ENCODE results near the gene GTF3A. TPM values are rescaled to one million over a fixed set of nuclear protein-coding genes. Genes with fewer than 3 reads are reported as not detected.
A peak's percentile ranks its signal among the peaks of the same experiment; 100 is the strongest.

GTF3A gene
- total RNA-seq, 1 experiment from 2014 or later: 304 TPM

GRCh38 chr13:27432180-27432579 lies 7.8 kb downstream of the GTF3A start:
- no peak for DNase-seq (ENCODE audit: low read depth, low spot score)
- in situ Hi-C loops (cut with HindIII; ENCODE audit: low pct_unique_long_range_greater_than_20kb, low sequenced_read_pairs): no loop called here

- in situ Hi-C loops (cut with HindIII; ENCODE audit: low pct_unique_long_range_greater_than_20kb, low sequenced_read_pairs): no loop called here
- no peak for DNase-seq (ENCODE audit: low read depth, low spot score)
Measured at GRCh38 chr13:27432611-27433210, 8.3 kb downstream of the GTF3A start.

- DNase-seq (ENCODE audit: low read depth, low spot score): no peak
- in situ Hi-C loops (cut with HindIII; ENCODE audit: low pct_unique_long_range_greater_than_20kb, low sequenced_read_pairs): no loop called here
Measured at GRCh38 chr13:27437126-27437525, 12.7 kb downstream of the GTF3A start.

GRCh38 chr13:27440408-27440807 lies 16.0 kb downstream of the GTF3A start:
- in situ Hi-C loops (cut with HindIII; ENCODE audit: low pct_unique_long_range_greater_than_20kb, low sequenced_read_pairs): no loop called here

GRCh38 chr13:27442071-27442647 lies 17.7 kb downstream of the GTF3A start:
- no peak for DNase-seq (ENCODE audit: low read depth, low spot score)
- in situ Hi-C loops (cut with HindIII; ENCODE audit: low pct_unique_long_range_greater_than_20kb, low sequenced_read_pairs): no loop called here

More at GRCh38 chr13:27440408-27440807, 16.0 kb downstream of the GTF3A start:
- DNase-seq (ENCODE audit: low read depth, low spot score): no peak

- no peak for DNase-seq (ENCODE audit: low read depth, low spot score)
- in situ Hi-C loops (cut with HindIII; ENCODE audit: low pct_unique_long_range_greater_than_20kb, low sequenced_read_pairs): no loop called here
Measured at GRCh38 chr13:27442797-27443196, 18.4 kb downstream of the GTF3A start.

- in situ Hi-C loops (cut with HindIII; ENCODE audit: low pct_unique_long_range_greater_than_20kb, low sequenced_read_pairs): no loop called here
- DNase-seq (ENCODE audit: low read depth, low spot score): no peak
Measured at GRCh38 chr13:27446986-27447583, 22.7 kb downstream of the GTF3A start.

- DNase-seq (ENCODE audit: low read depth, low spot score): no peak
Measured at GRCh38 chr13:27448308-27448707, 23.9 kb downstream of the GTF3A start.

GRCh38 chr13:27449081-27449603 lies 24.7 kb downstream of the GTF3A start:
- in situ Hi-C loops (cut with HindIII; ENCODE audit: low pct_unique_long_range_greater_than_20kb, low sequenced_read_pairs): no loop called here
- no peak for DNase-seq (ENCODE audit: low read depth, low spot score)

More at GRCh38 chr13:27448308-27448707, 23.9 kb downstream of the GTF3A start:
- in situ Hi-C loops (cut with HindIII; ENCODE audit: low pct_unique_long_range_greater_than_20kb, low sequenced_read_pairs): no loop called here

- in situ Hi-C loops (cut with HindIII; ENCODE audit: low pct_unique_long_range_greater_than_20kb, low sequenced_read_pairs): no loop called here
- DNase-seq (ENCODE audit: low read depth, low spot score): peak; percentile 94
Measured at GRCh38 chr13:27449936-27450828, 25.8 kb downstream of the GTF3A start, which contains the start of gene MTIF3. Gene MTIF3, minus strand, starts transcription at chr13:27450564. Its CDS starts 10,116 bp downstream, at chr13:27440448.

GRCh38 chr13:27450921-27451471 lies 26.6 kb downstream of the GTF3A start:
- peak; percentile 20 for DNase-seq (ENCODE audit: low read depth, low spot score)
- in situ Hi-C loops (cut with HindIII; ENCODE audit: low pct_unique_long_range_greater_than_20kb, low sequenced_read_pairs): no loop called here

- peak; percentile 21 for DNase-seq (ENCODE audit: low read depth, low spot score)
- in situ Hi-C loops (cut with HindIII; ENCODE audit: low pct_unique_long_range_greater_than_20kb, low sequenced_read_pairs): no loop called here
Measured at GRCh38 chr13:27455331-27455855, 31.0 kb downstream of the GTF3A start.

- DNase-seq (ENCODE audit: low read depth, low spot score): no peak
- in situ Hi-C loops (cut with HindIII; ENCODE audit: low pct_unique_long_range_greater_than_20kb, low sequenced_read_pairs): no loop called here
Measured at GRCh38 chr13:27461940-27462584, 37.6 kb downstream of the GTF3A start.

- in situ Hi-C loops (cut with HindIII; ENCODE audit: low pct_unique_long_range_greater_than_20kb, low sequenced_read_pairs): no loop called here
- no peak for DNase-seq (ENCODE audit: low read depth, low spot score)
Measured at GRCh38 chr13:27463500-27463899, 39.1 kb downstream of the GTF3A start.

- DNase-seq (ENCODE audit: low read depth, low spot score): no peak
- in situ Hi-C loops (cut with HindIII; ENCODE audit: low pct_unique_long_range_greater_than_20kb, low sequenced_read_pairs): no loop called here
Measured at GRCh38 chr13:27465611-27466010, 41.2 kb downstream of the GTF3A start.

- no peak for DNase-seq (ENCODE audit: low read depth, low spot score)
- in situ Hi-C loops (cut with HindIII; ENCODE audit: low pct_unique_long_range_greater_than_20kb, low sequenced_read_pairs): no loop called here
Measured at GRCh38 chr13:27466513-27466912, 42.1 kb downstream of the GTF3A start.

Measured in SK-MEL-5 (cell line).